Measurements from ENCODE around the gene NCOA7. TPM values are rescaled to one million over a fixed set of nuclear protein-coding genes. Genes with fewer than 3 reads are reported as not detected.

The NCOA7 gene
- total RNA-seq, 1 experiment from 2014 or later: 13.8 TPM

GRCh38 chr6:125944434-125944816 lies 153.7 kb downstream of the NCOA7 start:
- no peak overlapping the region for H3K9ac ChIP-seq (ENCODE audit: low read length)
- BruUV-seq (replicated peaks): no TSS peak
- TF ChIP-seq REST (IDR thresholded peaks at IDR 0.05; ENCODE audit: low read depth): no peak
- TF ChIP-seq, protein P1, sequence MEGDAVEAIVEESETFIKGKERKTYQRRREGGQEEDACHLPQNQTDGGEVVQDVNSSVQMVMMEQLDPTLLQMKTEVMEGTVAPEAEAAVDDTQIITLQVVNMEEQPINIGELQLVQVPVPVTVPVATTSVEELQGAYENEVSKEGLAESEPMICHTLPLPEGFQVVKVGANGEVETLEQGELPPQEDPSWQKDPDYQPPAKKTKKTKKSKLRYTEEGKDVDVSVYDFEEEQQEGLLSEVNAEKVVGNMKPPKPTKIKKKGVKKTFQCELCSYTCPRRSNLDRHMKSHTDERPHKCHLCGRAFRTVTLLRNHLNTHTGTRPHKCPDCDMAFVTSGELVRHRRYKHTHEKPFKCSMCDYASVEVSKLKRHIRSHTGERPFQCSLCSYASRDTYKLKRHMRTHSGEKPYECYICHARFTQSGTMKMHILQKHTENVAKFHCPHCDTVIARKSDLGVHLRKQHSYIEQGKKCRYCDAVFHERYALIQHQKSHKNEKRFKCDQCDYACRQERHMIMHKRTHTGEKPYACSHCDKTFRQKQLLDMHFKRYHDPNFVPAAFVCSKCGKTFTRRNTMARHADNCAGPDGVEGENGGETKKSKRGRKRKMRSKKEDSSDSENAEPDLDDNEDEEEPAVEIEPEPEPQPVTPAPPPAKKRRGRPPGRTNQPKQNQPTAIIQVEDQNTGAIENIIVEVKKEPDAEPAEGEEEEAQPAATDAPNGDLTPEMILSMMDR (IDR thresholded peaks at IDR 0.05 in 2 of 3, conservative IDR thresholded peaks at IDR 0.05 in 1 of 3; ENCODE audit: borderline replicate concordance in 1 of 3, insufficient read depth in 1 of 3, low read depth in 2 of 3, low read length in 2 of 3): no peak
- no peak for TF ChIP-seq EZH2phosphoT487 (IDR thresholded peaks at IDR 0.05; ENCODE audit: borderline replicate concordance)
- TF ChIP-seq ZNF274 (IDR thresholded peaks at IDR 0.05; ENCODE audit: low read depth, low read length): no peak
- no peaks in the 10 kb centered on the region for H3K27me3 ChIP-seq (ENCODE audit: insufficient read depth, low read length)
- H3K36me3 ChIP-seq (ENCODE audit: control insufficient read depth in 1 of 2, insufficient read depth in 2 of 2, low read length in 2 of 2): no peaks in the 10 kb centered on the region
- POLR2A ChIA-PET: no interaction called here
- ATAC-seq (no peak), DNase-seq (ENCODE audit: low read depth, low spot score) (no peak)
- H3K4me1 ChIP-seq (ENCODE audit: control insufficient read depth in 1 of 2, insufficient read depth in 2 of 2, low read length in 2 of 2): peaks cover 6 to 7% of the 10 kb centered on the region in 2 experiments; a peak in 3 of 4 replicates
- no peak overlapping the region for H3K4me3 ChIP-seq (replicated peaks in 1 of 2; ENCODE audit: low read depth in 1 of 2, low read length in 2 of 2)
- RAD21 ChIA-PET (ENCODE audit: low non-redundant PET in 1 of 2, low total read pairs in 2 of 2, uncharacterized antibody in 2 of 2, unreplicated experiment in 2 of 2): no interaction called here
- H4K20me1 ChIP-seq (ENCODE audit: insufficient read depth): no peaks in the 10 kb centered on the region
- H3K9me2 ChIP-seq (ENCODE audit: insufficient read depth): no peaks in the 10 kb centered on the region
- no peaks in the 10 kb centered on the region for H3K9me3 ChIP-seq (ENCODE audit: control insufficient read depth in 1 of 2, insufficient read depth in 1 of 2, low read depth in 1 of 2, low read length in 2 of 2)
- H3K27ac ChIP-seq (ENCODE audit: low read depth, low read length): no peak overlapping the region
- H2AFZ ChIP-seq (ENCODE audit: low read depth, low read length, poor library complexity, severe bottlenecking): no peak overlapping the region
- CTCF ChIA-PET: no interaction called here
- intact Hi-C loops (cut with micrococcal nuclease): no loop called here
- no peaks in the 10 kb centered on the region for H3K79me2 ChIP-seq (ENCODE audit: insufficient read depth, low read length)
- no peak overlapping the region for H3K4me2 ChIP-seq (ENCODE audit: low read length)
